Measurements from ENCODE around the gene CFAP52.

Gene CFAP52

DNA sequence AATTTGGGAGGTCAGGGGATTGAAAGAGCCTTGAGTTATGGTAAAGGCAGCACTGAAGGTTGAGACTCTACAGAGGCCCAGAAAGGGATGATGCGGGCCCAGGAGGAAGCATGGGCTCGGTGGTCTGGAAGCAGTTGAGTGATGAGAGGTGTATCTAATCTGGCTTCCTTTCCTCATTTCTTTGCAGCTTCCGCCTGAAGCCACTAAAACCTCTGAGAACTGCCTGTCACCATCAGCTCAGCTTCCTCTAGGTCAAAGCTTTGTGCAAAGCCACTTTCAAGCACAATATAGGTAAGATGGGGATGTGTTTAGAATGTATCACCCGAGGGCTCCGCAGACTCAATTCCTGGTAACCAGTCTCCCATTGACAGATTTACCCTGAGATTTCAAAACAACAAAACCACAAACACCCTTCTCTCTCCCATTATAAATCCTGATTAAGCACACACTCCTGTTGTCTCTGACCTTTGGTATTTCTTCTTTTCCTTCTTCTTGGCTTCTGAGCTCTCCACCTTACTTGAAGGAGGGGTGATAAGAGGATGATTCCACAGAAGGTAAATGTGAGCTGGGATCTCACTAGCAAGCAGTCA lies 90.1 kb downstream of the CFAP52 start:
- H3K4me3 ChIP-seq (ENCODE audit: low read depth, low read length), result no peak overlapping the region
- TF ChIP-seq, protein P1, sequence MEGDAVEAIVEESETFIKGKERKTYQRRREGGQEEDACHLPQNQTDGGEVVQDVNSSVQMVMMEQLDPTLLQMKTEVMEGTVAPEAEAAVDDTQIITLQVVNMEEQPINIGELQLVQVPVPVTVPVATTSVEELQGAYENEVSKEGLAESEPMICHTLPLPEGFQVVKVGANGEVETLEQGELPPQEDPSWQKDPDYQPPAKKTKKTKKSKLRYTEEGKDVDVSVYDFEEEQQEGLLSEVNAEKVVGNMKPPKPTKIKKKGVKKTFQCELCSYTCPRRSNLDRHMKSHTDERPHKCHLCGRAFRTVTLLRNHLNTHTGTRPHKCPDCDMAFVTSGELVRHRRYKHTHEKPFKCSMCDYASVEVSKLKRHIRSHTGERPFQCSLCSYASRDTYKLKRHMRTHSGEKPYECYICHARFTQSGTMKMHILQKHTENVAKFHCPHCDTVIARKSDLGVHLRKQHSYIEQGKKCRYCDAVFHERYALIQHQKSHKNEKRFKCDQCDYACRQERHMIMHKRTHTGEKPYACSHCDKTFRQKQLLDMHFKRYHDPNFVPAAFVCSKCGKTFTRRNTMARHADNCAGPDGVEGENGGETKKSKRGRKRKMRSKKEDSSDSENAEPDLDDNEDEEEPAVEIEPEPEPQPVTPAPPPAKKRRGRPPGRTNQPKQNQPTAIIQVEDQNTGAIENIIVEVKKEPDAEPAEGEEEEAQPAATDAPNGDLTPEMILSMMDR (IDR thresholded peaks at IDR 0.05; ENCODE audit: low read depth, low read length), result no peak

DNA sequence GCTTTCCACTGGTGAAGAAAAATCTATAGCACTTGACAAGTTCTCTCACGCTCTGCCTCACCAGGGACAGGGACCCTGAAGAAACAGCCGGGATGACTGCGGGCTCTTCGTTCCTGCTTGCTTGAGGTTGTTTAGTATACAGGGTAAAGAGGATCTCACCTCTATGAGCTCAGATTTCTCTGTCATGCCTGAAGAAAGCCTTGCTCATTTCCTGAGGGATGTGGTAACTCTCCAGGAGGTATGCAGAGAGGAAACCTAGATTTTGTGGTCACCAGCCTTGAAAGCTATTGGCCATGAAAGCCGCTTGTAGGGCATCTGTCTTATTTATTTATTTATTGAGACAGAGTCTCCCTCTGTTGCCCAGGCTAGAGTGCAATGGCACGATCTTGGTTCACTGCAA lies 92.1 kb downstream of the CFAP52 start:
- TF ChIP-seq, protein P1 (IDR thresholded peaks at IDR 0.05; ENCODE audit: low read depth, low read length), result no peak
- H3K4me3 ChIP-seq (ENCODE audit: low read depth, low read length), result no peak overlapping the region

DNA sequence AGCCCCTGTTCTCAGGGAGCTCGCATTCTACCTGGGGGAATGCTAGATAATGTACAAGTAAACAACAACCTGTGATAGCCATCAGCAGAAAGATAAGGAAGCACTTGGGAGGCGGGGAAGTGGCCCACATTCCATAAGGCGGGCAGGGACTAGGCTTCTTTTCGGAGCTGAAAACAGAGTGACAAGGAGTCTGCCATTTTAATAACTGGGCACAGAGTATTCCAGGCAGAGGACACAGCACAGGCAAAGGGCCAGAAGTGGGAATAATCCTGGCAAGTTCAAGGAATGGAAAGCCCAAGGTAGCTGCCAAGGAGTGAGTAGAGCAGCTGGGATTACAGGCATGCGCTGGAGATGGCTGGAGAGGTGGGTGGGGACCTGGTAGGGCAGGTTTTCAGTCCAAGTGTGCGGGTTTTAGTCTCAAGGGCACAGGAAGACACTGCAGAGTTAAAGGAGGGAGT lies 93.1 kb downstream of the CFAP52 start:
- TF ChIP-seq, protein P1 (IDR thresholded peaks at IDR 0.05; ENCODE audit: low read depth, low read length), result no peak
- no peak overlapping the region for H3K4me3 ChIP-seq (ENCODE audit: low read depth, low read length)

DNA sequence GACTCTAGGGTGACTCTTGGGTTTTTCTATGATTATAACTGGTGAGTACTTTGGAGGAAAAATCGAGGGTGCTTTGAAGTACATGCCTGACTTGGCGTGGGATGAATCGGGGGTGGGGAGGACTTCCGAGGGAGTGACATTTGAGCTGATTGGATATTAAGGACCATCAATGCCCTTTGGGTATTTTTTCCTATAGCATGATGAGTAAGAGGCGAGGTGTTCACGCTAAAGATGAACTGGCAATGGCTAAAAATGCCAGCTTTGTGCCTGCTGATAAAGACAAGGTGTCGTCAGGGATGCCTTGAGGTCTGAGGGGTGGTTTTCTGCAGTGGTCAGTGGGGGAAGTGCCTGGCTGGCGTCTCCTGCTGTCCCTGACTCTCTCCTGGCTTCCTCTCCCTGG lies 94.2 kb downstream of the CFAP52 start:
- TF ChIP-seq, protein P1 (IDR thresholded peaks at IDR 0.05; ENCODE audit: low read depth, low read length), result no peak

DNA sequence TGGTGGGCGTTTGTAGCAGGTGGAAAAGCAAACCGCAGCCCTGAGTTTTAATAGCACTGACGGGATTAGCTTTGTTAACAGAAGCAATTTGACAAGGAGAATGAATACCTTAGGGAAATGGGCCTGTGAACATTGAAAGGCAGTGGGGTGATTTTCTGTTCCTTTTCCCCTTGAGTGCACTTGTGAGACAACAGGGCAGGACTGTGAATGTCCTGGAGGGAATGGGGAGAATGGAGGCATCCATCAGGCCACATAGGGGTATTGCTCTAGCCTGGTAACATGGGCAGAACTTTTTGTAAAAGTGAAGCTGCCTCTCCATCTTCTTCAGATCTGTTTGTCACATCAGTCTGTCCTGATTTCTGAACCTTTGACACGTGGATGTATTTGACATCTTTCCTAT lies 95.1 kb downstream of the CFAP52 start:
- no peak overlapping the region for H3K4me3 ChIP-seq (ENCODE audit: low read depth, low read length)
- TF ChIP-seq, protein P1 (IDR thresholded peaks at IDR 0.05; ENCODE audit: low read depth, low read length), result no peak

More for the DNA sequence above, 94.2 kb downstream of the CFAP52 start:
- no peak overlapping the region for H3K4me3 ChIP-seq (ENCODE audit: low read depth, low read length)

DNA sequence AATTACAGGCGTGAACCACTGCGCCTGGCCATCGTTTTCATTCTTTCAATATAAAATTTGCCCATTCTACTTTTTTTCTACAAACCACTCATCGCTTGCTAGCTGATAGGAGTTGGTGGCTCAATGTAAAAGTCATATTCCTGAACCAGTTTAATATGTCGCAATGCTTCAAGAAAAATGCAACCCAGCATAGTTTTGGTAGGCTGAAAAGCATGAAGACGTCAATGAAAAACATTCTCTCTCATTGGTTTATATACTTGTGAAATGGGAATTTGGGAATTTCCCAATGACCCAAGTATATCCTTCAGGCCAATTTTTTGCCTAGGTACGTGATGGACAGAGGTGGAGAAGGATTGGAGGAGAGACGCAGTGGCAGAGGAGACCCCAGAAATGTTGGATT lies 95.8 kb downstream of the CFAP52 start:
- TF ChIP-seq, protein P1 (IDR thresholded peaks at IDR 0.05; ENCODE audit: low read depth, low read length), result no peak
- no peak overlapping the region for H3K4me3 ChIP-seq (ENCODE audit: low read depth, low read length)

DNA sequence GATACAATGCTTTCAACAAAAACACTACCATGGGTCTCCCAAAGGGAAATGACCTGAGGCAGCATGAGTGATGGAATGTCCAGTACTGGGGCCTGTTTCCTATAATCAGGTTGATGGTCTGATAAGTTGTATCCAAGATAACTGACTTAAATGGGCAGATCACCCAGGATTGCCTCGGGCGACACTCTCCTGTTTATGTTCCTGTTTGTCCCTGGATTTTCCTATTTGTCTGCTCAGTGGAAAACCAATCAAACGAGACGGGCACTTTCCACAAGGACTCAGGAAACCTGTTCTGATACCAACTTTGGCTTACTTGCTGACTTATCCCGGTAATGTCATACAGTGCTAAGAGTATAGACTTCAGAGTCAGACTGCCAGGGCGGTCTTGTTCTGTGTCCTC lies 96.2 kb downstream of the CFAP52 start:
- no peak overlapping the region for H3K4me3 ChIP-seq (ENCODE audit: low read depth, low read length)
- TF ChIP-seq, protein P1 (IDR thresholded peaks at IDR 0.05; ENCODE audit: low read depth, low read length), result no peak

Measured in WI38 (cell line).